ENCODE results near the gene USP38.
"Not testable (repeated sequence)": the region's sequence is repeated elsewhere in the genome, so short reads cannot be mapped to it uniquely, and the experiment has no call there.

USP38 gene

DNA sequence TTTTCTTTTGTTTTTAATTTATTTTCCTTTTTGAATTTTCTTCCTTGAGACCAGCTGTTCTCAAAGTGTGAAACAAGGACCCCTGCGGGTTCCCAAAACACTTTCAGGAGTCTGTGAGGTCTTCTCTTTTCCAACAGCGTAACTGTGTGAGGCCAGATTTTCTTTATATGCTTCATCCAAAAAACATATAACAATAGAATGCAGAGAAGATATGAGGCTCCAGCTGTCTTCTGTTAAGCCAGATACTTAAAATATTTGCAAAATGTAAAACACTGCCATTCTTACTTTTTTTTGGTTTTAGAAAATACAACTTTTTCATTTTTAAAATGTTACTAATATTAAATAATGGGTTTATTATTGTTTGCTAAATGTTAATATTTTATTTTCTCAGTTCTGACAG lies 27.8 kb downstream of the USP38 start:
- DNase-seq = no peak

DNA sequence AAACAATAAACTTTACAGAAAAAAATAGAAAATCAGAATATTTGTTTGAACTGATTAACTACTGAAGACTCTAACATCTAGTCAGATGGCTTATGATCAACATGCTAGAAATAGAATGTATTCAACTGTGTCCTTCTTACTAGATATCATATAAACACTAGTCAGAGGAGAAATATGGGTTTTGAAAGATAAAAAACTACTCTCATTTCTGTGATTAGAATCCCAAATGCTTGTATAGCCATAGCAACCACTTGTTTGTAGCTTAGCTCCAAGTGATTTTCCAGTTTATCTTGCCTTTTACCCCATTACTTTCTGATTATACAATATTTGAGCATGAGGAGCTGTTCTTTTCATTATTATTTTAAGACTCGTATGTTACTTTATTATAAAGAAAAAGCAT lies 31.2 kb downstream of the USP38 start:
- DNase-seq = no peak

DNA sequence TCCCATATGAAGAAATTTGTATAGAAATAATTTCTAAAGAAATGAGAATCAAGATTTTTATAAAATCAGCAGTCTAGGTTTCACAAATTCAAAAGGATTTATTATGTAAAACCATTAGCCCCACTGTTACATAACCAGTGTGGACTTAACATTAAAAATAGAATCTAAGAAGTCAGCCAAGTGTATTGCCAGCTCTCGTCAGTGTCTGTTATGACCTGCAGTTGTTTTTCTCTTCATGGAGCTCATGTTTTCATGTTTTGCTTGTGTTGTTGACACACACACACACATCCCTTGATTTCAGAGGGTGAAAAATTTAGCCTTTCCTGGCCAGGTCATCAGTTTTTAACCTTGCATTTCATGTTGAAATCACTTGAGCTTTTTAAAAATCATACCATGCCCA lies 39.5 kb downstream of the USP38 start:
- DNase-seq = no peak

DNA sequence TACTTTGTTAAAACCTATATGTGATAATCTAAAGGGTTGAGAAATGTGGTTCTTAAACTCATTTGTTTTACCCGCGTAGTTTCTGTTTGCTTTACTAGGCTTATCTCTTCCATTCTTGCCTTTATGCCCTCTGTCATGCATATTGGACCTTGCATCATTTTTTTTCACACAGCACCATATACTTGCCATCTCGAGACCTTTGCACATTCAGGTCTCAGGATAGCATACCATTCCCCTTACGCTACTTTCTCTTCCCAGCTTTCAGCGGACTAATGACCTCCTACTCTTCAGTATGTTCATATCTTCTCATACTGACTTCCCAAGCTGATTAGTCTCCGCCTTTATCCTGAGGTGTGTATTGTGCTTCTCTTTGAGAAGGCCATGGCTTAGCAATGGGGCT lies 40.5 kb downstream of the USP38 start:
- DNase-seq = no peak

DNA sequence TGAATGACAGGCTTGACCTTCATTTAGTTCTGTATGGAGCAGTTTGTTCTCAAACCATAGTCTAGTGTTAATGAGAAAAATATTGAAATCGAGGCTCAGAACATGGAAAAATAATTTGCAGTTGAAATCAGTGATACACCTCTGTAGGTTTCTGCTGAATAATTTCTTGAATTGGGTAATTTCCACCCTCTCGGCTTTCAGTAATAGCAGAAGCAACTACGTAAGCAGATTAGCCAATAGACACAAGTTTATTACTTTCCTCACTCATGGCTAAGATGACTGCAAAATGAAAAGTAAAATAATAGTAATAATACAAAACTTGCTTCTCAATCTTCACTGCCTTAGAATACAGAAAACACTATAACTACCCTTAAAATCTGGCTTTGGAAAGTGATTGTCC lies 46.0 kb downstream of the USP38 start:
- no peak for DNase-seq

DNA sequence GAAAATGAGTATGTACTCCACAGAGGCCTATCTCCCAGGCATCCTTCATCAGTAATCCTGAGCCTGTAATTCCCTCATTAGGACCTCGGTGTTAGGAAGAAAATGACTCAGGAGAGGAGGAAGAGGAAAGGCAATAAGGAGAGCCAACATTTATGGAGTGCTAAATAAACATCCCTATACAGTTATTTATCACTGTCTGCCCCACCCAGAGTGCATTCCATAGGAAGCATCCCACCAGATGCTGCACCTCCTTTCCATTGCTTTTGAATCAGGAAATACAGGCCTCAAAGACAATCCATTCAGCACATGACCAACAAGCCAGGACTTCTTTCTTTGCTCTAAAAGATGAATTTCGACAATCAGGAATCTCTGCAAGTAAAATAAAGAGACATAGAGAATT lies 47.6 kb downstream of the USP38 start:
- no peak for DNase-seq

DNA sequence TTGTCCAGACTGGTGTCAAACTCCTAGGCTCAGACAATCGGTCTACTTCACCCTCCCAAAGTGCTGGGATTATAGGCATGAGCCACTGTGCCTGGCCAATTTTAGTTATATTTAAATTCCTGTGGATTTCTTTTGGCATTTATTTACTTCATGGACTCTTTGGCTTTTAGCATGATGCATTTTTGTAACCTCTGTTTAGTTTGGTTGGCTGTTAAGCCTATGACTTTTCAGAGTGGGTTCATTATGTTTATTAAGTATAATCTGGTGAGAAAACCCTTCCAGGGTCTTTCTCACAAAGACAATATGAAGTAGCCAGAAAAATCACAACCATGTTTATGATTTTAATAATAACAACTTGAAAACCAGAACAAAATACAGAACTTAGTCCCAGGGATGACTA lies 49.4 kb downstream of the USP38 start:
- no peak for DNase-seq

DNA sequence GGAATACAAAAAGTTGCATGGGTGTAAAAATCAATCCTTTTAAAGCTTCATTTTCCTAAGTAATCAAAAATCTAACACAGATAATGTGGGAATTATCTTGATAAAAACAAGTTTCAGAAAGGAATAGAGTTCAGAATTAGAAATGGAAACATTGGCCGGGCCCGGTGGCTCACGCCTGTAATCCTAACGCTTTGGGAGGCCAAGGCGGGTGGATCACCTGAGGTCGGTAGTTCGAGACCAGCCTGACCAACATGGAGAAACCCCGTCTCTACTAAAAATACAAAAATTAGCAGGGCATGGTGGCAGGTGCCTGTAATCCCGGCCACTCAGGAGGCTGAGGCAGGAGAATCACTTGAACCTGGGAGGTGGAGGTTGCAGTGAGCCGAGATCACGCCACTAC lies 52.5 kb downstream of the USP38 start:
- not testable (repeated sequence) for DNase-seq

DNA sequence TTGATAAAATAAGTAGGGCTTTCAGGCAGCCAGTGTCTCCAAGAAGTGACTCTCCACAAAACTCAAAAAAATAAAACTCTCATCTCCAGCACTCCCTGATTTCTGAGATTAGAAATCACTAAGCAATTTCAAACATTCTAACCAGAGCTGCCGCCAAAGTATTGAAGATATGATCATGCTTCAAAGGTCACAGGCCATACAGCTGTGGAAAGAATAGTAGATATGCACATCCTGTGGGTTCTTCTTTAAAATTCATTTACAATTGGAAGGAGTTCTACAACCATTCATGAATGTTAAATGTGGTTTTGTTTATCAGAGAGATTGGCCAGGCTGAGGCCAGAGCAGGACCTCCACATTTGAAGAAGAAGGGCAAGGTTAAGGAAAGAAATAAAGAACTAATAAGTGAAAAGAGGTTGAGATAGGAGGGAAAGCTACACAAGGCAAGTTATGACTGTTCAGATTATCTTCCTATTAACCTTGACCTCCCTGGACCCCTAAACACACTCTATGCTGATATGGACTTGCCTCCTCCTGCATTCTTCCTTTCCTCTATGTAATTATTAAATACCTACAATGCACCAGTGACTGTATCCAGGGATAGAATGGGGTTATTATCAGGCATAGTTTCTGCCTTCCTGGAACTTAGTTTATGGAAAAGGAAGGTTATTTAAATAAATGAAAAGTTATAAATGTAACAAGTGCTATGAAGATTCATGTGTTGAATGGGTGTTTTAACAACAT lies 56.4 kb downstream of the USP38 start:
- DNase-seq = no peak

DNA sequence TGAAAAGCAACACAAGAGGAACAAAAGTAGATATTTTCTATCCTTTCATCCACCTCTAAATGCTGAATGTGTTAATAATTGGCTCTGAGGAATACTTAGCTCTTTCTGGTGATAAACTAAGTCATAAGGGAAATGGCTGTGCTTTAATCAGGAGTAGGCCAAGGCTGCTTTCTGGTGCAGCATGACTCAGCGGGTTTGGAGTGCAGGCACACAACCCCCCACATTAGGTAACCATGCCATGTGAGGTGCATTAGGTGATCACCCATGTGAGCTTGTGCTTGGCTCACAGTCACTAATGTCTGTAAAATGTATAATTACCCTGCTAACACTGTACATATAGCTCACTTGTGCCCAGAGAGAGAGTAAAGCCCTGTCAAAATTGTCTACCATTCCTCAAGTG lies 57.2 kb downstream of the USP38 start:
- DNase-seq = no peak

DNA sequence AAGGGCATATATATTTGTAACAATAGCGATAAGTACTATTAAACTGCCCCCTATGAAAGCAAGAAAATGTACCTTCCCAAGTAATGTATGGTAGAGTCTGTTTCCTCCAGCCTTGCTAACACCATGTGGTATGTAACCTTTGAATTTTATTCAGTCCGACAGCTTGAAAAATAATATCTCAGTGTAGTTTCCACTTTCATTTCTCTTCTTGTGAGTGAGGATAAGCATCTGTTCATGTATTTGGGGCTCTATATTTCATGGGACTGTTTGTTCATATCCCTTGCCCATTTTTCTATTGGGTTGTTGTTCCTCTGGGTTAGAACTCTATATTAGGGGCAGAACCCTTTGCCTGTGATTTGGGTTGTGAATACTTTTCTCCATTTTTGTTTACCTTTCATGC lies 58.3 kb downstream of the USP38 start:
- DNase-seq = no peak

DNA sequence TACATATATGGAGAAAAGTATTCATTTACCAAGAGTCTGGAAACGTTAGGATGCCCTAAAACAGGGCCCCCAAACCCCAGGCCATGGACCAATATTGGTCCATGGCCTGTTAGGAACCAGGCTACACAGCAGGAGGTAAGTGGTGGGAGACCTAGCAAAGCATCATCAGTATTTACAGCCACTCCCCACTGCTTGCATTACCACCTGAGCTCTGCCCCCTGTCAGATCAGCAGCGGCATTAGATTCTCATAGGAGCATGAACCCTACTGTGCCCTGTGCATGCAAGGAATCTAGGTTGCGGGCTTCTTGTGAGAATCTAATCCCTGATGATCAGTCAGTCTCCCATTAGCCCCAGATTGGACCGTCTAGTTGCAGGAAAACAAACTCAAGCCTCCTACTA lies 62.3 kb downstream of the USP38 start:
- no peak for DNase-seq

DNA sequence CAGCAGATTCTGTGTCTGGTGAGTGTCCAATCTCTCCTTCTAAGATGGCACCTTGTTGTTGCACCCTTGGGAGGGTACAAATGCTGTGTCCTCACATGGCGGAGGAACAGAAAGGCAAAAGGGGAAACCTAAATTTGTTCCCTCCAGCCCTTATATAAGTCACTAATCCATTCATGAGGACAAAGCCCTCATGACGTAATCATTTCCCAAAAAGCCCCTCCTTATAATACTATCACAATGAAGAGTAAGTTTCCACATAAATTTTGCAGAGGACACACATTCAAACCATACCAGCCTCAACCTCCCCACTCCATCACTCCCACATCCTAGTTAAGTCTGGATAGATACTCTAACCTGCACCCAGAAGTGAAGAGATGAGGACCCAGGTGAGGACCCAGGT lies 63.1 kb downstream of the USP38 start:
- DNase-seq = no peak

DNA sequence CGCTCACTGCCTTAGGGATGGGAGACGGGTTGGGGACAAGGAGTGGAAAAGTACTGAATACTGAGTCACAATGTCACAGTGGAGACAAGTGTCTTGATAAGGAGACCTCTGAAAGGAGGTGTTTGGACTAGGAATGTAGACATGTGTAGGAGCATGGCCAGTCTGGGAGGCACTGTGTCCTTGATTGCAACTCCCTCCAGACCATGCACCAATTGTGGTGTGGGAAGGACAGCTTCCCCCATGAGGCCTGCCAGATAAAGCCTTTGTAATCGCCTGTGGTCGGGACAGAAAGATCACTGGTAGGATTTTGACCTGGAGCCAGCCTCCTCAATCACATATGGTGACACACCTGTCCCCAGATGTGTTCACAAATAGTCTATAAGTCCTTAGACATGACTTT lies 64.1 kb downstream of the USP38 start:
- DNase-seq = no peak

DNA sequence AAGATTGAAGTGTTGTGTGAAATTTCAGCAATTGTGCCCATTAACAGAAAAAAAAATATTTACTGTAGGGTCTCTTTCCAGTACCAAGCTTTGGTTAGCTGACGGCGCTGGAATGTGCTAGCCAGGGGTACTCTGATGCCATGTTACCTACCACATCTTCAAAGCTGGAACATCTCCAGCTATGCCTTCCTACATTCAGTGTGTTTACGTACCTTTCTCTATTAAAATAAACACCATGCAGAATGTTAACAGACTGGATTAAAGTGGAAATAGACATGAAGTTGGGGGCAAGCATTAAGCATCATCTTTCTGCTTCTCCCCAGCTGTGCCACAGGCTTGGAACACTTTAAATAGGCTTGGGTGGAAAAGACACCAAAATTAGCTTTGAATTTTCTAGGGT lies 65.9 kb downstream of the USP38 start:
- DNase-seq = no peak

DNA sequence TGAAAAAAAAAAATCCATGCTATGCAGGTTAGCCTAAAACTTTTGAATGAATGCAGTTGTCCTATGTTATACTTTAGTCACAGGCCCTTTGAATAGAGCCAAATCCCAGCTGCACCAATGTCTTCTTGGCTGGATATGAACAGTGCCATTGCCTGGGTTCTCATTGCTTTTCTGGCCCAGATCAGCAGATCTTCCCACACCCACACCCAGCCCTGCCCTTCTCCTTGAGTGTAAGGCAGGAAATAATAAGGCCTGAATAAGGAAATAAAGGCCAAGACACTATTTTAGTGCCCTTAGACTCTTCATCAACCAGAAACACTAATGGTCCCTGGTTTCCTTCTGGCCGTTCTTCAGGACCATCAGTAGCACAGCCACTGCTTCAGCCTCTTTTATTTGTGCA lies 66.6 kb downstream of the USP38 start:
- no peak for DNase-seq

DNA sequence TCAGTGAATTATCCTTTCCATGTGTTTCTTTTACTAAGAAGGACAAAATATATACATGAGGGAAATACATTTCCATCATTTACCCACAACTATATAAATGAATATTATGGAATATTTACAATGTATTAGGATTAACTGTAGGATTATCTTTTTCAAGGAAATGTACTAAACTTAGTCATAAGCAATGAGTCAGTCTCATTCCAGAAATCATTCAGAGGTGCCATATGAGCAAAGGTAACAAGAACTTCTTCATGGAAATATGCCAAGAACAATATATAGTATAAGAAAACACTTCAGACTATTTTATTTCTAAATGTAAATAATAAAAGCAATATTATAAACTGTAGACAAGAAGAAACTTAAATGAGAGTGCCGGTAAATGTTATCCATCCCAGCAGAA lies 67.1 kb downstream of the USP38 start:
- DNase-seq = no peak

DNA sequence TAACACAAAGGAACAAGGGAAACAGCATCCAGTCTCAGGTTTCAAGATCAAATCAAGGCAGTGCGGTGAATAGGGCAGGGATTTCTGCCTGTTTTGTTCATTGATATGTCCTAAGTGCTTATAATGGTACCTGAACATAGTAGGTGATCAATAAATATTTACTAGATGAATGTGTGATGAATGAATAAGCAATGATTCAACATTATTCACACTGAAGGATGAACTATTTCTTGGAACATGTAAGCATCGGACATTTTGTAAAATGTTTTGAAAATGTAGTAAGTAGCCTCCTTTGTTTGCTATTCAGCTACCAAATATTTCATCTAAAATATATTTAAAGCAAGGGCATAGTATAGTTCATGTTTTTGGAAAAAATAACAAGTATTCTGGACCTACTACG lies 67.8 kb downstream of the USP38 start:
- no peak for DNase-seq

DNA sequence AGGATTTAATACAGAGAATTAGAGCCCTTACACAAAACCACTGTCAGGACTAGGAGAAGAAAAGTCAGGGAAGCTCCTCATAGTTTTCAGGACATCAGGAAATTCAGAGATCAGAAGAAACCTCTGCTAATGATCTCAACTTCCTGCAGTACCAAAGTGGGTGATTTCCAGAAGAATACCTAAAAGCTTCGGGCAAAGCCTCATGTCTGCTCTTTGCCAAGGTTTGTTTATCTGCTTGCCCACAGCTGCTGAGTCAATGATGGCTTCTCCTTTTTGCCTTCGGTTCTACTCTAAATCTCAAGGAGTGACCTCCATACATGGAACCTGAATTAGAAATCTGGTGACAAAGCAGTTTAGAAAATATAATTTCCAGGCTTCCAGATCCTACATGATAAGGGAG lies 68.4 kb downstream of the USP38 start:
- DNase-seq = no peak

DNA sequence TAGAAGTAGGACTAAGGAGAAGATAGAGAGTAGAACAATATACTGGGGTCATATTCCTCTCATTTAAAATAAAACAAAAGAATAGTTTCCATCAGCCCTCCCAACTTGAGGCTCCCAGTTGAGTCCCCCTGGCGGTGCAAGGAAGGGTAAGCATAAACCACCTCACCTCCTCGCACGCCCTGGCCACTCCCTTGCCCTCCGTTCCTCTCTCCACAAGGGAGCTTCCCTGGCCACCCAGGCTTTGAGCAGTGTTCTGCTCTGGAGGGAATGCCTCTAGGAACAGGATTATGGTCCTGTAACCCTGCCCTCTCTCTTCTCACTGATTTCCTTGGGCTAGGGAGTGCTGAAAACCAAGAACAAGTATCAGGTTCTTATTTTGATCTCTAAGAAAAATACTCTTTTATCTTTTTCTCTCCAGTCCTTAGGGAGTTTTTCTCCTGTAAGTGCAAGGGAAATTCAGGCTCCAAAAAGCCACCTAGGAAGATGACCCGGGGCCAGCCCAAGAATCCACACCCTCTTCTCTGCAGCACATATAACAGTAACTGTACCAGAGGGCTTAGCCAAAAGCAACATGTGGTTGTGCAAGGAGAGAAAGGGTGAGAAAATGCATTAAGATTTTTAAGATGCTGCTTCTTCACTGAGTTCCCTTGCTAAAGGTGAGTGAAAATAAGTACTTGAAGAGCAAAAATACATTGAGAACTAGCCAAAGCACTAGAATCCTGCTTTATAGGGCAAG lies 69.9 kb downstream of the USP38 start:
- DNase-seq = no peak

DNA sequence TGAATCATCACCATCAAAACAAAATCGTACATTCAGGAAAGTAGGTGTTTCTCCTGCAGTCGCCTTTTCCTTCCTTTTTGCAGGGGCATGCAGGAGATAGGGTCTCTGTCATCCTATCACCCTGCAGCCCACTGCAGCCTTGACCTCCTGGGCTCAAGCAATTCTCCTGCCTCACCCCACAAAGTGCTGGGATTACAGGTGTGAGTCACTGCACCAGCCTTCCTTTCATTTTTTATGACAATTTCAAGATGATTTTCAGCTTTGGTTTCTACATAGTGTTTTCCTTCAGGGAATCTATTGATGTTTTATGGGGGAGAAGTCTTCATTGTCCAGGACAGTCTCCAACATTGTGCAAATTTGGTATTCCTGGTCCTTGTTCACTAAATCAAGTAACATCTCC lies 71.7 kb downstream of the USP38 start:
- no peak for DNase-seq

DNA sequence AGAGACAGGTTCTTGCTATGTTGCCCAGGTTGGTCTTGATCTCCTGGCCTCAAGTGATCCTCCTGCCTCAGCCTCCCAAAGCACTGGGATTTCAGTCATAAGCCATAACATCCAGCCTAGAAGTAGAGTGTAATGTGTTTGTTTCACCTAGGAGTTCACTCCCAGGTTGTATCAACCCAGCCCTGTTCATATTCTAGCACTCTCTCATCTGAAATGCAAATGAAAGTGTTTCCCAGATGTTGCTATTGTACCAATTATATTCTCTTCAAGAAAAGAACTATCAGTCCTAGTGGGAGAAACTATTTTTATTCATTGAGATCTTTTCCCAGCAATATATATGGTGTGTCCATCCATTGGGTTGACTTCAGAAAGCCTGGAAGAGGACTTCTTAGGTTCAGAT lies 72.6 kb downstream of the USP38 start:
- DNase-seq = no peak

DNA sequence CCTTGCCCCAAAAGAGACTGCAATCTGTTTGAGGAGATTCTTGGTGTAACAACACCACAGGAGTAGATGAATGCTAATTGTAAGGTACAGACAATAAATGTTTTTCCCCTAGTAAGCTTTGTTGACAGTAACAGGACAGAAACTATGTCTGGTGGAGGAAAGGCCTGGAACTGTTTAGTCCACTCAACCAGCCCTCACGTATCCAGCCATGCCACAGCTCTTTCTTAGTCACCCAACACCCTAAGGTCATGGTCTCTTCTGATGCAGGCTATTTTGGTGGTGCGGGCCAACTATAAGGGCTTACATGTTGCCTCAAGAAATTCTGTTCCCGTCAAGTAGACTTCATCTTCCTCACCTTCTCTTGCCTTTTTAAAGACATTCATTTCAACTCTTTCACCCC lies 76.0 kb downstream of the USP38 start:
- DNase-seq = no peak

DNA sequence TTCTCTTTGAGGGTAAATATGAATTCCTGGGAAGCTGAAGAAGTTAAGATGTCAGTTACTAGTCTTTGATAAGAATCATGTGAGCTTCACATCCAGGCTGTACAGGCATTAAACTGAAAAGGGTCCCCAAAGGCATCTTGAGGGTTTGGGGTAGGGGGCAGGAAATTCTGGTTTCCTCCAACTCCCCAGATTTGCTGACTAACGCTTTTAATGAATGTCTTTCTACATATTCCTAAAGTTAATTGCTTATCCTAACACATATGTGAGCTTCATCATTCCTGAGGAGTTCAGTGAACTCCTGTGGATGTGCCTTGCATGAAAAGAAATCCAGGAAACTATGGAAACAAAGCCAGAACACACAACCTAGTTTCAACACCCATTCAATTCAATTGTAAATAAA lies 78.1 kb downstream of the USP38 start:
- no peak for DNase-seq

DNA sequence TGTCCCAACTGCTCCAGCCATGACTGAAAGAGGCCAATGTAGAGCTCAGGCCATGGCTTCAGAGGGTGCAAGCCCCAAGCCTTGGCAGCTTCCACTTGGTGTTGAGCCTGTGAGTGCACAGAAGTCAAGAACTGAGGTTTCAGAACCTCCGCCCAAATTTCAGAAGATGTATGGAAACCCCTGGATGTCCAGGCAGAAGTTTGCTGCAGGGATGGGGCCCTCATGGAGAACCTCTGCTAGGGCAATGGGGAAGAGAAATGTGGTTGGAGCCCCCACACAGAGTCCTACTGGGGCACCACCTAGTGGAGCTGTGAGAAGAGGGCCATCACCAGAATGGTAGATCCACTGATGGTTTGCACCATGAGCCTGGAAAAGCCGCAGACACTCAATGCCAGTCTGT lies 83.0 kb downstream of the USP38 start:
- not testable (repeated sequence) for DNase-seq

All from CD4-positive, alpha-beta T cell treated with Interleukin-15 for 1 hour (primary cell).